ENCODE measurements around the gene MUC5B. TPM values are rescaled to one million over a fixed set of nuclear protein-coding genes. Genes with fewer than 3 reads are reported as not detected.

Gene MUC5B
- total RNA-seq, 1 donor from 2014 or later: not detected

- DNase-seq (peak; percentile 34), ATAC-seq (ENCODE audit: poor library complexity) (no peak)
These were observed 22.9 kb upstream of the MUC5B start for GRCh38 chr11:1199751-1200610.

GRCh38 chr11:1200611-1201191, 22.2 kb upstream of the MUC5B start:
- intact Hi-C loops (cut with DNase I): loop anchor here (5.0 to 10.0 kb wide), 2 partner anchors 317 to 374 kb away; partner anchors contain the start of gene DUSP8
- DNase-seq (peak; percentile 16), ATAC-seq (ENCODE audit: poor library complexity) (no peak)

More at GRCh38 chr11:1199751-1200610, 22.9 kb upstream of the MUC5B start:
- intact Hi-C loops (cut with DNase I): loop anchor here (5.0 to 10.0 kb wide), 2 partner anchors 317 to 375 kb away; partner anchors contain the start of gene DUSP8

GRCh38 chr11:1201395-1202153, 21.3 kb upstream of the MUC5B start:
- DNase-seq: no peak
- no peak for ATAC-seq (ENCODE audit: poor library complexity)
- intact Hi-C loops (cut with DNase I): loop anchor here (5.0 to 10.0 kb wide), 2 partner anchors 316 to 373 kb away; partner anchors contain the start of gene DUSP8

- intact Hi-C loops (cut with DNase I): loop anchor here (5.0 to 10.0 kb wide), 2 partner anchors 315 to 373 kb away; partner anchors contain the start of gene DUSP8
- ATAC-seq (ENCODE audit: poor library complexity): peak; percentile 21
- DNase-seq: peak; percentile 33
These were observed 20.6 kb upstream of the MUC5B start for GRCh38 chr11:1202154-1202775.

GRCh38 chr11:1202776-1203504, 19.9 kb upstream of the MUC5B start:
- DNase-seq (peak; percentile 80), ATAC-seq (ENCODE audit: poor library complexity) (peak; percentile 85)
- intact Hi-C loops (cut with DNase I): loop anchor here (5.0 to 10.0 kb wide), 2 partner anchors 314 to 372 kb away; partner anchors contain the start of gene DUSP8

- peak; percentile 32 for DNase-seq
- no peak for ATAC-seq (ENCODE audit: poor library complexity)
- intact Hi-C loops (cut with DNase I): loop anchor here (5.0 to 10.0 kb wide), 2 partner anchors 314 to 371 kb away; partner anchors contain the start of gene DUSP8
These were observed 19.2 kb upstream of the MUC5B start for GRCh38 chr11:1203505-1204271.

- intact Hi-C loops (cut with DNase I): loop anchor here (5.0 to 10.0 kb wide), 2 partner anchors 313 to 370 kb away; partner anchors contain the start of gene DUSP8
- ATAC-seq (ENCODE audit: poor library complexity): no peak
- DNase-seq: peak; percentile 26
These were observed 18.3 kb upstream of the MUC5B start for GRCh38 chr11:1204381-1205101.

- peak; percentile 19 for DNase-seq
- intact Hi-C loops (cut with DNase I): loop anchor here (10.0 kb wide), 1 partner anchor 369 kb away; the partner anchor contains the start of gene DUSP8
- no peak for ATAC-seq (ENCODE audit: poor library complexity)
These were observed 17.5 kb upstream of the MUC5B start for GRCh38 chr11:1205121-1205986.

GRCh38 chr11:1205987-1206331, 16.9 kb upstream of the MUC5B start:
- DNase-seq: no peak
- ATAC-seq (ENCODE audit: poor library complexity): no peak
- intact Hi-C loops (cut with DNase I): loop anchor here (10.0 kb wide), 1 partner anchor 369 kb away; the partner anchor contains the start of gene DUSP8

- intact Hi-C loops (cut with DNase I): loop anchor here (10.0 kb wide), 1 partner anchor 368 kb away; the partner anchor contains the start of gene DUSP8
These were observed 16.2 kb upstream of the MUC5B start for GRCh38 chr11:1206391-1207271.

GRCh38 chr11:1207401-1208143, 15.3 kb upstream of the MUC5B start:
- intact Hi-C loops (cut with DNase I): loop anchor here (10.0 kb wide), 1 partner anchor 367 kb away; the partner anchor contains the start of gene DUSP8
- no peak for ATAC-seq (ENCODE audit: poor library complexity)
- DNase-seq: peak; percentile 38

More at GRCh38 chr11:1206391-1207271, 16.2 kb upstream of the MUC5B start:
- no peak for ATAC-seq (ENCODE audit: poor library complexity)
- DNase-seq: peak; percentile 19

- intact Hi-C loops (cut with DNase I): loop anchor here (10.0 kb wide), 1 partner anchor 367 kb away; the partner anchor contains the start of gene DUSP8
- peak; percentile 30 for DNase-seq
- ATAC-seq (ENCODE audit: poor library complexity): no peak
These were observed 14.8 kb upstream of the MUC5B start for GRCh38 chr11:1208144-1208393.

GRCh38 chr11:1208394-1209261, 14.2 kb upstream of the MUC5B start:
- peak; percentile 34 for DNase-seq
- no peak for ATAC-seq (ENCODE audit: poor library complexity)
- intact Hi-C loops (cut with DNase I): loop anchor here (10.0 kb wide), 1 partner anchor 366 kb away; the partner anchor contains the start of gene DUSP8

Measured in Right ventricle myocardium superior (tissue), 1 donor.